ENCODE data around the gene CDK5RAP2.

CDK5RAP2 gene

GRCh38 chr9:120377268-120378159, 202.5 kb downstream of the CDK5RAP2 start:
- DNase-seq (ENCODE audit: low read depth): no peak
- TF ChIP-seq CTCF (IDR thresholded peaks at IDR 0.05; ENCODE audit: low read length, missing control alignments): no peak
- no peak overlapping the region for H3K4me3 ChIP-seq (replicated peaks; ENCODE audit: low read depth, low read length)

GRCh38 chr9:120376101-120376500, 203.9 kb downstream of the CDK5RAP2 start:
- TF ChIP-seq CTCF (IDR thresholded peaks at IDR 0.05; ENCODE audit: low read length, missing control alignments): no peak
- DNase-seq (ENCODE audit: low read depth): no peak

GRCh38 chr9:120375316-120375715, 204.7 kb downstream of the CDK5RAP2 start:
- no peak for TF ChIP-seq CTCF (IDR thresholded peaks at IDR 0.05; ENCODE audit: low read length, missing control alignments)
- H3K4me3 ChIP-seq (replicated peaks; ENCODE audit: low read depth, low read length): no peak overlapping the region
- DNase-seq (ENCODE audit: low read depth): no peak

More at GRCh38 chr9:120376101-120376500, 203.9 kb downstream of the CDK5RAP2 start:
- no peak overlapping the region for H3K4me3 ChIP-seq (replicated peaks; ENCODE audit: low read depth, low read length)

GRCh38 chr9:120374817-120375216, 205.2 kb downstream of the CDK5RAP2 start:
- TF ChIP-seq CTCF (IDR thresholded peaks at IDR 0.05; ENCODE audit: low read length, missing control alignments): no peak
- H3K4me3 ChIP-seq (replicated peaks; ENCODE audit: low read depth, low read length): no peak overlapping the region
- DNase-seq (ENCODE audit: low read depth): no peak

- no peak for DNase-seq (ENCODE audit: low read depth)
- TF ChIP-seq CTCF (IDR thresholded peaks at IDR 0.05; ENCODE audit: low read length, missing control alignments): no peak
- H3K4me3 ChIP-seq (replicated peaks; ENCODE audit: low read depth, low read length): no peak overlapping the region
Observed at GRCh38 chr9:120374239-120374638, 205.7 kb downstream of the CDK5RAP2 start.

GRCh38 chr9:120372040-120372439, 207.9 kb downstream of the CDK5RAP2 start:
- DNase-seq (ENCODE audit: low read depth): no peak
- no peak for TF ChIP-seq CTCF (IDR thresholded peaks at IDR 0.05; ENCODE audit: low read length, missing control alignments)
- no peak overlapping the region for H3K4me3 ChIP-seq (replicated peaks; ENCODE audit: low read depth, low read length)
